ENCODE data around the gene SRM. TPM values are rescaled to one million over a fixed set of nuclear protein-coding genes. Genes with fewer than 3 reads are reported as not detected.
"Not testable (repeated sequence)": the region's sequence is repeated elsewhere in the genome, so short reads cannot be mapped to it uniquely, and the experiment has no call there.

The SRM gene
- total RNA-seq, 1 experiment from 2014 or later, result 28.1 TPM

- no peak for DNase-seq (ENCODE audit: low spot score)
These were observed 14.9 kb downstream of the SRM start for GRCh38 chr1:11044849-11045427.

GRCh38 chr1:11044086-11044848, 15.6 kb downstream of the SRM start:
- DNase-seq (ENCODE audit: low spot score), result no peak

- DNase-seq (ENCODE audit: low spot score), result no peak
These were observed 16.6 kb downstream of the SRM start for GRCh38 chr1:11042995-11043874.

GRCh38 chr1:11042065-11042464, 17.8 kb downstream of the SRM start:
- no peak for DNase-seq (ENCODE audit: low spot score)

GRCh38 chr1:11041048-11041447, 18.8 kb downstream of the SRM start:
- DNase-seq (ENCODE audit: low spot score), result no peak

GRCh38 chr1:11040105-11040429, 19.8 kb downstream of the SRM start:
- not testable (repeated sequence) for DNase-seq (ENCODE audit: low spot score)

GRCh38 chr1:11039351-11040104, 20.3 kb downstream of the SRM start:
- DNase-seq (ENCODE audit: low spot score), result no peak

GRCh38 chr1:11037740-11038182, 22.1 kb downstream of the SRM start:
- DNase-seq (ENCODE audit: low spot score), result peak; percentile 78

GRCh38 chr1:11037019-11037739, 22.6 kb downstream of the SRM start:
- not testable (repeated sequence) for DNase-seq (ENCODE audit: low spot score)

GRCh38 chr1:11031624-11032262, 28.1 kb downstream of the SRM start:
- no peak for DNase-seq (ENCODE audit: low spot score)

- no peak for DNase-seq (ENCODE audit: low spot score)
These were observed 29.0 kb downstream of the SRM start for GRCh38 chr1:11030865-11031264.

- no peak for DNase-seq (ENCODE audit: low spot score)
These were observed 31.8 kb downstream of the SRM start for GRCh38 chr1:11028018-11028417.

- no peak for DNase-seq (ENCODE audit: low spot score)
These were observed 32.5 kb downstream of the SRM start for GRCh38 chr1:11027316-11027715.

- no peak for DNase-seq (ENCODE audit: low spot score)
These were observed 32.9 kb downstream of the SRM start for GRCh38 chr1:11026903-11027302.

GRCh38 chr1:11026052-11026451, 33.8 kb downstream of the SRM start:
- no peak for DNase-seq (ENCODE audit: low spot score)

GRCh38 chr1:11025618-11026017, 34.2 kb downstream of the SRM start:
- DNase-seq (ENCODE audit: low spot score), result no peak

GRCh38 chr1:11024874-11025203, 35.0 kb downstream of the SRM start:
- DNase-seq (ENCODE audit: low spot score), result no peak

- DNase-seq (ENCODE audit: low spot score), result no peak
These were observed 35.5 kb downstream of the SRM start for GRCh38 chr1:11024154-11024873.

- no peak for DNase-seq (ENCODE audit: low spot score)
These were observed 36.6 kb downstream of the SRM start for GRCh38 chr1:11023201-11023600.

GRCh38 chr1:11019971-11020370, 39.8 kb downstream of the SRM start:
- DNase-seq (ENCODE audit: low spot score), result no peak

All from H4 (cell line).